ENCODE data around the gene TM7SF3.

The TM7SF3 gene

GRCh38 chr12:27015730-27016076, 1.5 kb upstream of the TM7SF3 start:
- no peak for TF ChIP-seq CTCF (IDR thresholded peaks at IDR 0.05; ENCODE audit: low read depth, low read length)
- no peak overlapping the region for H3K4me3 ChIP-seq (replicated peaks in 1 of 2; ENCODE audit: low read depth in 2 of 2, low read length in 2 of 2)
- peak; percentile 69 to 75 for DNase-seq (ENCODE audit: low read depth in 2 of 2)

DNA sequence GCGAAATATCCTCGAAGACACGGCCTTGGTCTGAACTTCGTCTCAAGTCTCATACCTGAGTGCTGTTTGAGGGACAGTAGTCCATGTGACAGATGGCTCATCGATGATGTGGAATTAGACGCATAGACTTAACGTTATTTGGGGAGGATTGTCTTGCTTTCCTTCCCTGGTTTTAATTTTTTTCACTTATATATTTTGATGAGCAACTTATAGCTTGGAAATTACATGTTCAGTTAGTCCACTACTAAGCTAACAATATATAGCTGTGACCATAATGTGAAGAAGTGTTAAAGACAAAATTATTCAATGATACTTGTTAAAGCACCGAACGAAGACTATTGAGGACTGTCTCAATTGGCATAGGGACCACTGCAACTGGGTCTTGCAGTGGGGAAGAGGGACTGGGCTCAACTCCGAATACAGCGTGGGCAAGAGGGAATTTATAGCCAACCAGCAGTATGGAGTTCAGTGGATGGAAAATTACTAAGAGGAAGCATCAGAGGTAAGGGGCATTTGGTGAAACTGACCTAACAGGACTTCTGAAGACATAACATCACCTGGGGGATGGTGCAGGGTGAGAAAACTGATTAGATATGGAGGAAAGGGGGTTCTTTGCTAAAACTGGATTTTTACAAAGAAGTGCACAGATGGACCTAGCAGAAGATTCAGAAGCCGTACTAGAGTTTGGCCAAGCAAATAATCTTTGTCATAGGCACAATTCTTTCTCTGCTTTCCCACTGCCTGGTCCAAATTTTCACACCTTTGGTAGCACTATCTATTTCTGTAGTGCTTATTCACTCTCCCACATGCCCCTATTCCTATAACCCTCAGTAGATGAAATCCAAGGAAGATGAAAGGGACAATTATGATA, 910 bp upstream of the TM7SF3 start:
- no peak for DNase-seq (ENCODE audit: low read depth in 2 of 2)
- peak overlapping the region; percentile 85 to 86 for H3K4me3 ChIP-seq (replicated peaks in 1 of 2; ENCODE audit: low read depth in 2 of 2, low read length in 2 of 2)
- no peak for TF ChIP-seq CTCF (IDR thresholded peaks at IDR 0.05; ENCODE audit: low read depth, low read length)

DNA sequence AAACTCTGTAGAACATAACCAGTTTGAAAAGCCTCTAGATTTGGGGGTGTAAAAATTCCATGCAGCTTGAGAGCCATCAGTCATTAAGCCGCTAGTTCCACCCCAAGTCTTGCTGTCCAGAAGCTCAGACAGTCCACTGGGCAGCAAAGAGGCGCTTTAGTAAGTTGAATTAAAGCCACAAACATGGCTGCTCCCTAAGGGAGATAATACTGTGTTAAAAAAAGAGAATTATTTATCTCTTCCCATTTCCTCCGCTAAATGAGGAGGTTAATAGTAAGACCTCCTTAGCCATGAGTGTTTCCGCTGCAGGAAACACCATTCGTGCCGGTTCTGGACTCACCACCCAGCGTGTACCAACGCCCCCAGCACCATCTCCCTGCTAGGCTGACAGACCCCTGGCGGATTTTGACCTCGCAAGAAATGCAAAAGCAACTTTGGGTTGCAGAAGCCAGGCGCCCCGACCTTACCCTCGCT, 536 bp downstream of the TM7SF3 start:
- peak; percentile 44 to 49 for DNase-seq (ENCODE audit: low read depth in 2 of 2)

DNA sequence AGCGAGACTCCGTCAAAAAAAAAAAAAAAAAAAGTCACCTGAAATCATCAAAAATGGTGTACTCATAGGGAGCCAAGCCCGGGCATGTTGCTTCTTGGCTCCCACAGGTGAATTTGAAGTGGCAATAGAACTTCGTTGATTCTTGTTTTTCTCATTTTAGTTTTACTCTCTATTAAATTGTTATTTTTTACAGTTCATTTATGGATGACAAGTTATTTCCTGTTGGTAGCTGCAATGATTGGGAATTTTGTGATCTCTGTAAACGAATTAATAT, 1.3 kb downstream of the TM7SF3 start:
- H3K4me3 ChIP-seq (replicated peaks in 1 of 2; ENCODE audit: low read depth in 2 of 2, low read length in 2 of 2): peak overlapping the region in 1 of 2 donors; percentile 86
- no peak for DNase-seq (ENCODE audit: low read depth in 2 of 2)
- no peak for TF ChIP-seq CTCF (IDR thresholded peaks at IDR 0.05; ENCODE audit: low read depth, low read length)

More for the DNA sequence above, 536 bp downstream of the TM7SF3 start:
- no peak for TF ChIP-seq CTCF (IDR thresholded peaks at IDR 0.05; ENCODE audit: low read depth, low read length)
- peak overlapping the region; percentile 85 to 86 for H3K4me3 ChIP-seq (replicated peaks in 1 of 2; ENCODE audit: low read depth in 2 of 2, low read length in 2 of 2)

- peak in 1 of 2 donors; percentile 26 for DNase-seq (ENCODE audit: low read depth in 2 of 2)
- no peak for TF ChIP-seq CTCF (IDR thresholded peaks at IDR 0.05; ENCODE audit: low read depth, low read length)
- no peak overlapping the region for H3K4me3 ChIP-seq (replicated peaks in 1 of 2; ENCODE audit: low read depth in 2 of 2, low read length in 2 of 2)
These were observed 1.8 kb downstream of the TM7SF3 start for GRCh38 chr12:27012239-27012981.

- no peak for TF ChIP-seq CTCF (IDR thresholded peaks at IDR 0.05; ENCODE audit: low read depth, low read length)
- DNase-seq (ENCODE audit: low read depth in 2 of 2): no peak
- no peak overlapping the region for H3K4me3 ChIP-seq (replicated peaks in 1 of 2; ENCODE audit: low read depth in 2 of 2, low read length in 2 of 2)
These were observed 4.3 kb downstream of the TM7SF3 start for GRCh38 chr12:27009881-27010301.

All from cardiac fibroblast (primary cell).